Left lung (tissue), 10 donors: Measurements from ENCODE around the gene SDHB. TPM values are rescaled to one million over a fixed set of nuclear protein-coding genes. Genes with fewer than 3 reads are reported as not detected.

Source experiments
- ATAC-seq: fragments of 200-7000 bp; cut with Tn5 transposase; one replicate; pipeline ENCODE4 v1.9.1; 2020; ENCODE audit warnings: moderate library complexity
- DNase-seq, 4 donors: peaks; one replicate each; pipeline ENCODE4 v3.0.0-alpha.2; 2013 to 2020
- H3K27ac ChIP-seq, 2 donors: fragments of 200-600 bp; sonication (generic) in 1 of 2; one replicate each; pipeline versions ENCODE4 v1.5.0 to v1.8.0; 2020 to 2021
- H3K27me3 ChIP-seq, 2 donors: fragments of 200-600 bp; sonication (generic) in 1 of 2; one replicate each; pipeline versions ENCODE4 v1.5.0 to v1.8.0; 2020 to 2021
- H3K36me3 ChIP-seq, 2 donors: fragments of 200-600 bp; sonication (generic) in 1 of 2; one replicate each; pipeline versions ENCODE4 v1.5.0 to v1.8.0; 2020 to 2021
- H3K4me1 ChIP-seq, 2 donors: fragments of 200-600 bp; one replicate each; pipeline ENCODE4 v1.8.0; 2021
- H3K4me3 ChIP-seq, 2 donors: fragments of 200-600 bp; sonication (generic) in 1 of 2; one replicate each; pipeline versions ENCODE4 v1.5.0 to v1.8.0; 2020 to 2021; ENCODE audit warnings: mild to moderate bottlenecking in 1 of 2
- H3K9me3 ChIP-seq, 2 donors: fragments of 200-600 bp; sonication (generic) in 1 of 2; one replicate each; pipeline versions ENCODE4 v1.5.0 to v1.8.0; 2020 to 2021
- CTCF ChIP-seq, 2 donors: fragments of 200-600 bp; sonication (generic) in 1 of 2; IDR thresholded peaks; one replicate each; pipeline versions ENCODE4 v1.5.0 to v1.8.0; 2021; ENCODE audit warnings: antibody characterized with exemption in 2 of 2
- intact Hi-C, 2 donors: fragments of 100-400 bp; cut with DNase I; formaldehyde crosslinking; loops; one replicate each; pipeline versions ENCODE4 v1.11.2 to v1.14.2; 2022
- polyA plus RNA-seq, 6 donors: library from polyadenylated mRNA; unstranded; fragments of 120-200 nt; gene quantifications; one replicate each; pipeline ENCODE4 v1.2.1, GENCODE V29; 2013; ENCODE audit not compliant: insufficient read length in 6 of 6
- total RNA-seq, 2 donors: library from RNA; stranded (reverse); fragmentation: NEBNext Ultra II Directional; extraction: Animal tissue kit (Norgen Biotek cat#: 25700); gene quantifications; one replicate each; pipeline ENCODE4 v1.2.1, GENCODE V29; 2021
- donor health status: DM: no; HTN: yes; CAD: no.
- donor health status: DM: no; HTN: no; CAD: no.

Gene SDHB
- total and polyA plus RNA-seq, 8 donors: 86.8 to 110 (median 98.1) TPM

GRCh38 chr1:16984717-16985116, 69.1 kb downstream of the SDHB start:
- TF ChIP-seq CTCF (IDR thresholded peaks at IDR 0.05): no peak

GRCh38 chr1:16983649-16984048, 70.2 kb downstream of the SDHB start:
- Histone ChIP-seq H3K27me3 (peaks cover 0 to 46% of the 10 kb centered on the region in 2 donors), H3K27ac (no peak overlapping the region), H3K4me3 (no peak overlapping the region), H3K4me1 (peaks cover 6 to 14% of the 10 kb centered on the region in 2 donors), H3K9me3 (no peaks in the 10 kb centered on the region), H3K36me3 (peaks cover 0 to 35% of the 10 kb centered on the region in 2 donors)
- intact Hi-C loops: no loop called here
- ATAC-seq: no peak
- no peak for DNase-seq
- TF ChIP-seq CTCF (IDR thresholded peaks at IDR 0.05): no peak

More at GRCh38 chr1:16984717-16985116, 69.1 kb downstream of the SDHB start:
- Histone ChIP-seq H3K9me3 (no peaks in the 10 kb centered on the region), H3K4me1 (peaks cover 3 to 10% of the 10 kb centered on the region in 2 donors), H3K4me3 (no peak overlapping the region), H3K27ac (peak overlapping the region in 1 of 2 donors; percentile 5), H3K36me3 (peaks cover 0 to 46% of the 10 kb centered on the region in 2 donors), H3K27me3 (peaks cover 0 to 35% of the 10 kb centered on the region in 2 donors)
- DNase-seq: peak in 2 of 4 donors; percentile 70 to 72
- peak; percentile 54 for ATAC-seq
- intact Hi-C loops: no loop called here

- Histone ChIP-seq H3K36me3 (peaks cover 0 to 29% of the 10 kb centered on the region in 2 donors), H3K27me3 (peaks cover 0 to 48% of the 10 kb centered on the region in 2 donors), H3K9me3 (no peaks in the 10 kb centered on the region), H3K4me1 (peaks cover 6 to 14% of the 10 kb centered on the region in 2 donors), H3K4me3 (no peak overlapping the region), H3K27ac (no peak overlapping the region)
- intact Hi-C loops: no loop called here
- TF ChIP-seq CTCF (IDR thresholded peaks at IDR 0.05): no peak
- no peak for DNase-seq
- ATAC-seq: no peak
These were observed 70.9 kb downstream of the SDHB start for GRCh38 chr1:16982902-16983301.

GRCh38 chr1:16981269-16981849, 72.5 kb downstream of the SDHB start:
- ATAC-seq (no peak), DNase-seq (no peak)
- Histone ChIP-seq H3K36me3 (peaks cover 0 to 14% of the 10 kb centered on the region in 2 donors), H3K4me1 (peaks cover 6 to 14% of the 10 kb centered on the region in 2 donors), H3K27me3 (peaks cover 0 to 48% of the 10 kb centered on the region in 2 donors), H3K27ac (no peak overlapping the region), H3K9me3 (no peaks in the 10 kb centered on the region), H3K4me3 (no peak overlapping the region)
- intact Hi-C loops: no loop called here
- TF ChIP-seq CTCF (IDR thresholded peaks at IDR 0.05): no peak

- intact Hi-C loops: no loop called here
- DNase-seq (peak in 2 of 4 donors; percentile 55 to 79), ATAC-seq (peak; percentile 26)
- H3K4me1 ChIP-seq: peaks cover 6 to 14% of the 10 kb centered on the region in 2 donors
- peak within 1 kb of the TSS in 1 of 2 donors; percentile 72 for H3K27ac ChIP-seq
- H3K36me3 ChIP-seq: peaks cover 0 to 7% of the 10 kb centered on the region in 2 donors
- peaks cover 0 to 48% of the 10 kb centered on the region in 2 donors for H3K27me3 ChIP-seq
- peak within 1 kb of the TSS; percentile 25 for H3K4me3 ChIP-seq
- H3K9me3 ChIP-seq: no peaks in the 10 kb centered on the region
- no peak for TF ChIP-seq CTCF (IDR thresholded peaks at IDR 0.05)
These were observed 73.2 kb downstream of the SDHB start, which contains the start of gene MFAP2 for GRCh38 chr1:16980473-16981268. Gene MFAP2 (minus strand): TSS chr1:16980620. CDS start chr1:16978273, 2,347 bp downstream.
